GM19043 (cell line): ENCODE results near the gene LRPAP1.
"Not testable (repeated sequence)": the region's sequence is repeated elsewhere in the genome, so short reads cannot be mapped to it uniquely, and the experiment has no call there.

Source experiments
- ATAC-seq: cut with Tn5 transposase; IDR thresholded peaks from one replicate; pipeline ENCODE4 v1.9.1; 2021; ENCODE audit warnings: low read depth; ENCODE audit not compliant: unreplicated experiment

LRPAP1 gene

DNA sequence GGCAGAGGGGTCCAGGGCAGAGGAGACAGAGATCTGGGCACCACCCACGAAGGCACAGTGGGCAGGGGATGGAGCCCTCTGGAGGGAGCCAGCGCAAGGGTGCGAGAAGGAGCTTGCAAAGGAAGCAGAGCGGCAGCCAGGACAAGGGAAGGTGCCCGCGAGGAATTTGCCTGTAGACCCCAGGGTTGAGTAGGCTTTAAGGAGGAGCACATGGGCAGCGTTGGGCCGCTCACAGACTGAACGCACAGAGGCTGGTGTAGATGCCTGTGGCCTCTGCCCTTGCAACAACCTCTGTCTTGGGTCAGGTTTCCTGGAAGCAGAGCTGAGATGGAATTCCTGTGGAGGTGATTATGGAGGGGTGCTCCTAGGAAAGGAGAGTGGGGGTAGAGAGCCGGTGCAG is 3.6 kb upstream of the LRPAP1 start:
- not testable (repeated sequence) for ATAC-seq

DNA sequence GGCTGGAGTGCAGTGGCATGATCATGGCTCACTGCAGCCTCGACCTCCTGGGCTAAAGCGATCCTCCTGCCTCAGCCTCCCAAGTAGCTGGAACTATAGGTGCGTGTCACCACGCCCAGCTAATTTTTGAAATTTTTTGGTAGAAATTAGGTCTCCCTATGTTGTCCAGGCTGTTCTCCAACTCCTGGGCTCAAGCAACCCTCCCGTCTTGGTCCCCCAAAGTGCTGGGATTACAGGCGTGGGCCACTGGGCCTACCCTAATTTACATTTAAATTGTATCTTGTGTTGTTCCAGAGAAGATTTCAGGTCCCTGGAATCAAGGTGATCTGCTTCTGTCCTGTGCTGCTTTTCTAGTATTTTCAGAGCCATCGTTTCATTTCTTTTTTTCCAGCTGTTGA is 1.2 kb upstream of the LRPAP1 start:
- ATAC-seq, result no peak

DNA sequence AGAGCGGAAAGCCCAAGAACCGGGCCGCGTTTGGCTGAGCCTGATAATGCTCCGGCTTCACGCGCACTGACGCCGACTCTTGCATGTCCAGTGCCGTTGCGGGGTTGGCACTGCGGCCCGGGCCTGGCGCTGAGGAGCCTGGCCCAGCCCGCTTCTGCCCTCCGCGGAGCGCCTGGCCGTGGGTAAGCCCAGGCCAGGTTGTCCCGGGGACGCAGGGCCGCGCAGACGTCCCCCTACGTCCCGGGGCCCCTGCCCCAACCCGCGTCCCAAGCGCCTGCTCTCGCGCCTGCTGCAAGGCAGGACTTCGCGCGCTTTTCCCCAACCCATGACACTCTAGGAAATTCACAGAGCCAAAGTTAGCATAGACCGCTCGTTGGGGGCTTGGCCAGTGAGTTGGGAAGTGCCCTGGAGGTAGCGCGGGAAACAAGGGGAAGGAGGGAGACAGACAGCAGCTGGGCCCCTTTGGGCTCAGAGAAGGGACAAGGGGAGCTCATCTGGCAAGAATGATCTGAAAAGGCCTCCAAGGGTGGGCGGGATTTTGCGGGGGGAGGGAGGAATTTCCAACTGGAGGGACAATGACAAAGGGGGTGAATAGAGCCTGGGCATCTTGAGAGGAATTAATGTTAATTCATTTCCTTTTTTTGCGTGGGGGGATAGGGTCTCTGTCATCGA is 665 bp upstream of the LRPAP1 start:
- no peak for ATAC-seq

DNA sequence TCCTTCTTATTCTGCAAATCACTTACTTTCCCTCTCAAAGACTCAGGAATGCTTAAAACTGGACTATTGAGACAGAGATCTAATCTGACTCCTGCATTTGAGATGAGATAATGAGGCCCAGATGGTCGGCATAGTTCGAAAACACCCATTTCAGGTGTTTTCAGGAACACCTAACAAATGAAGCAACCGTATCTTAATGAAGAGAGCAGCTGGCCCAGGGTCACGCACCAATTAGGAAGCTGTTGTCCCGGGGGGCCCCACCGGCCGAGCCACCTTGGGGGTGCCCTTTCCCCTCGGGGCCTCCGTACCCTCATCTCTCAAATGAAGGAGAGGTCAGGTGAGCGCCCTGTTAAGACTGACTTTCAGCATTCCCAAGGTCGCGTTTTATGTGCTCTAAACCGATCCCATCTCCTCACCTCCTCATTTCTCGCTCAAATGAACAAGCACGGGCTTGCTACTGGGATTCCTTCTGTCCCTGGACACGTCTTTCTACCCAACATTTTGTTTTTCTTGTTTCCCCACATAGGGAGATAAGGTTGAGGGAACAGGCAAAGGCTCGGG is 824 bp downstream of the LRPAP1 start:
- no peak for ATAC-seq

DNA sequence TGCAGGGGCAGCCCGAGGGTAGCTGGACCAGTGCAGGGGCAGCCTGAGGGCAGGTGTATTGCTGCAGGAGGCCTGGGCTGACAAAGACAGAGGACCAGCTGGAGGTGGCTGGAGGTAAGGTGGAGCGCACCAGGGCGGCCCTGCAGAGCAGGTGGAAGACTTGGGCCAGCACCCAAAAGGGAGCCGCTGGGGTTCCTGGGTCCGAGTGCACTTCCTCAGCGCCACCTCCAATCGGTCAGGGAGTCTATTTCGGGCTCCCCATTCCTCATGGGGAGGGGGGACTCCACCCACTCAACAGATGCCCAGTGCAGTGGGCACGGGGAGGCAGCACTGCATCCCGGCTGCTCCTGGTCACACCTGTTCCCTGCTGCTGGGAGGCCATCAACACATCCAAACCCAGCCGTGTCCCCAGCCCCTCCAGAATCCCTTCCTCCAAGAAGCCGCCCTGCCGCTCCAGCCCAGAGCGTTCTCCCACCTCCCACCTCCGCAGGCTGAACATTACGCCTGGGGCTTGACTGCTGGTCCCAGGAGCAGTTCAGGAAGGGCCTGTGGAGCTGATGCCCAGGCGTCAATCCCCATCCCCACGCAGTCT is 1.5 kb downstream of the LRPAP1 start:
- no peak for ATAC-seq

DNA sequence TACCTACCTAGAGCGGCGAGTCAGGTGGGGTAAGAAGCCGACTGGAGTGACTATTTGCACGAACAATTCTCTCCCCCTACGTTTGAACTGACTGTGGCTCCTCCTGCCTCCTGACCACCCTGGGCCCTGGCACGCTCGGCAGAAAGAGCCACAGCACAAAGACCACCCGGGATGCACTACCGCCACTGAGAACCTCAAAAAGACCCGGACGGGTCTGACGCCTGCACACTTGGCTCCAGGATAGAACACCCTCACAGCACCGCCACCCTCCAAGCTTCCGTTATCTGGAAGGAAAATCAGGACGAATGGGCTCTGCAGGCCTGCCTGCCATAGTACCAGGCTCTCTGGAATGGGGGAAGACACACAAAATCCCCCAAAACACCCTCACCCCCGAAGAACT is 2.2 kb downstream of the LRPAP1 start:
- no peak for ATAC-seq

GRCh38 chr4:3529363-3529762 is 2.9 kb downstream of the LRPAP1 start:
- no peak for ATAC-seq

DNA sequence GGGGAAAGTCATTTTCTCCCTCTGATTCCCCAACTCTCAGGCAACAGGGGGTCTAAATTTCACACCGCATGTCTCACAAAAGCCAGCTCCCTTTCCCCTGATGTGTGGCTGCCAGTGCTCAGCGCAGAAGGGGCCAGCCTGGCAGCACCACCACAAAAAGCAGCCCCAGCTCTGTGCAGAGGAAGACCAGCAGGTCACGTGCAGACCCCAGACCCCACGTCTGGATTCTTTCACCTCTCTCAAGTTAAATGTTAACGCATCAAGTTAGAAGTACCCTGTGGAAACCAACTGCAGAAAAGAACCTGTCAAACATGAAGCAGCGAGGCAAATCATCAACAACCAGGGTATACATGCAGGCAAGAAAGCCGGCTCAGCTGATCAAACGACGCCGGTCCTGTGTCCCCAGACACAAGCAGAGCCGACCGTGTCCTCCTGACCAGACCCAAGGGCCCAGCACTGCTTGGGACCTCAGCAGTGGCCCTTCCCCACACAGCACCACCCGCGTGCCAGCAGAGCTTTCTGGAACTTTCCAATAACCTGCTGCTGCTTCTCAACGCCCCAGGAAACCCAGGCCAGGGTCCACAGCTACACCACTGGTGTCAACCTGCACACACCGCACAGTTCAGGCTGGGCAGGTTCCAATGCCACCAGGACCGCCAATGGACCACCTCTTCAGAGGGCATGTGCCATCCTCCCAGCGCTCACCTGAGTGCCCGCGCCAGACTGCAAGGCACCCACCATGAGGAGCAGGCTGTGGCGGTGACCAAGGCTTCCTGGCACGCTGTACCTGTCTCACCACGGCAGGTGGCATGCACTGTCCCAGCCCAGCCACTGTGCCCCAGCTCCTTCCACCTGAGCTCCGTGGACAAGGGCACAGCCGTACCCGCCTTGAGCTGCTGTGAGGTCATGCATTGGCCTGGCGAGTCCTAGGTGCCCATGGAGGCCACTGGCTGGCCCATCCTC is 4.0 kb downstream of the LRPAP1 start:
- ATAC-seq, result no peak

DNA sequence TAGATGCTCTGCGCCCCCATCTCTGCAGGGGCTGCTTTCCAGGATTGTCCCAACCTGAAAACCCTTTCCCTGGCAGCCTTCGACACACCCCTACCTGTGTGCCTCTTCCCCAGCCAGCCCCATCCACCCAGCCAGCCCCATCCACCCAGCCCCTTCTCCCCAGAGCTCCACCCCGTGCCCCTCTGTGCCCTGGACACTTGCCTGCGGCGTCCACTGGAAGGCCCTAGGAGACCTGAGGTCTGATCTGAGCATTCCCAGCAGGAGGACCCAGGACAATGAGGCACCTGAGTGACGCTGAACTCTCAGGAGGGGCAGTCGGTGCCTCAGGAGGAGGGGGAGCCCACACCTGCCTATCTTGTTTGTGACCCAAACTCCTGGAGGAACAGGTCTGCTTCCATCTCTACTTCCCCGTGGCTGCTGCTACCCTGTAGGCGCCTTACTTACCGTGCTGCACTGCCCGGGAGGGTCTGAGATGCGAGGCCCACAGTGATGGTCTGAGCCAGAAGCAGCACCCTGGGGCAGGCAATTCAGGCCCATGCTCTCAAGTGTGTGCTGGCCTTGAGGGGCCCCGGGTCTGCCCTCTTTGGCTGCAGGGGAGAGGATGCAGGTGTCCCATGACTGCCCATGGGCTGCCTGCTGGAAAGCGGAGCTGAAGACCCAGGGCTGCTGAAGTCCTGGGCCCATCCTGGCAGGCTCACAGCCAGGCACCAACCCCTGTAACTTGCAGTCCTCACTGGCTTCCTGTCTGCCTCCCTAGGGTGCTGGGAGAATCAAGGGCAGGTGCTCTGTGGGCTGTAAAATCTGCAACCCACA is 4.9 kb downstream of the LRPAP1 start:
- no peak for ATAC-seq

- no peak for ATAC-seq
Measured at GRCh38 chr4:3526456-3526855, 5.8 kb downstream of the LRPAP1 start.

DNA sequence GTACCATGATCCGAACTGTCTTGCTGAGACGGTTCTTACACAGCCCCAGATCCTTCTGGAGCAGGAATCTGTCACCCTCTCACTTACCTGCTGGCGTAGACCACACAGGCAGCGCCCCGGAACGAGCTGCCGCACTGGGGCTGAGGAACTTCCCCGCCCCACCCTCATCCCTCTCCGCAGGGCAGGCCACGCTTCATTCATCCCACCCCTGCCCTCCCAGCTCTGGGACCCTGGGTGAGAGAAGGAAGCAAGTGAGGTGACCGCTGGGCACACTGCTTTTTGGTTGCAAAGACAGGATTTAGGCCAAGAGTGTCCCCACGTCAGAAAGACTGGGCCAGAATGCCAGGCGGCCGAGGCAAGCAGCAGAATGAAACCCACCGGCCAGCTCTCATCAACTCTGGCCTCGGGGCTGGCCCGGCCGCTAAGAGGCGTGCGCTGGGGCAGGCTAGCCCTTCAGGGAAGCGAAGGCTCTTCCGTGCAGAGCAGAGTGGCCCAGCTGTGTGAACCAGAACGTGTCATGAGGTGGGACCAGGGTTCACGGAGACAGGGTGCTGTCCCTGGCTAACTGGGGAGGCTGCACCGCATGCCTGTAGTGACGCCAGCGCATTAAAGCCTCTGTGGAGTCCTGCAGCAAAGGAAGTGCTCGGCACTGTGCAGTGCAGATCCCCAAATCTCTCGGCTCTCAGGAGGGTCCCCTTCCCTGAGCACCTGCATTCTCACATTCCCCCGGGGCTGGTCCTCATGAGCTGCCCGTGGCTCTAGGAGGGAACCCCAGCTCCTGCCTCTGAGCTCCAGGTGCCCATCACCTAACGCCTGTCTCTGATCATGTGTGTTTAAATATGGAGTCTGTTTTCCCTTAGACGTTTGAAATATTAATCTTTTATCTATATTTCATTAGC is 6.4 kb downstream of the LRPAP1 start:
- ATAC-seq, result no peak

DNA sequence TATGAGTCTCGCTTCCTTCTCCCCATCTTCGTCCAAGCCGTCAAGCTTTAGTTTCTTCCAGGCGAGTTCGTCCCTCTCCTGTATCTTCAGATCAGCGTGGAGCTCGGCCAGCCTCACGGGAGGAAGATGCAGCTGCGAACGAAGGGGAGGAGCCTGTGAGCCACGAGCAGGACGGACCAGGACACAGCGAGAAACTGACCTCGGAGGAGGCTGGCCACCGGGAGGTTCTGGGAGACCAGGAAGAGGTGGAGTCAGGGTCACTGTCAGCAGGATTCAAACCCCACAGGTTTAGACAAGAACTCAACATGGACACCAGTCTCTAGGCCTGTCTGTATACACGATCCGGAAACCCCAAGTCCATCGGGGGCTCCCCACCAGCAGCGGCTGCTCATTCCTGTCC is 7.3 kb downstream of the LRPAP1 start:
- ATAC-seq, result no peak

GRCh38 chr4:3524349-3524748 is 7.9 kb downstream of the LRPAP1 start:
- no peak for ATAC-seq

- no peak for ATAC-seq
Measured at GRCh38 chr4:3523628-3524221, 8.5 kb downstream of the LRPAP1 start.

DNA sequence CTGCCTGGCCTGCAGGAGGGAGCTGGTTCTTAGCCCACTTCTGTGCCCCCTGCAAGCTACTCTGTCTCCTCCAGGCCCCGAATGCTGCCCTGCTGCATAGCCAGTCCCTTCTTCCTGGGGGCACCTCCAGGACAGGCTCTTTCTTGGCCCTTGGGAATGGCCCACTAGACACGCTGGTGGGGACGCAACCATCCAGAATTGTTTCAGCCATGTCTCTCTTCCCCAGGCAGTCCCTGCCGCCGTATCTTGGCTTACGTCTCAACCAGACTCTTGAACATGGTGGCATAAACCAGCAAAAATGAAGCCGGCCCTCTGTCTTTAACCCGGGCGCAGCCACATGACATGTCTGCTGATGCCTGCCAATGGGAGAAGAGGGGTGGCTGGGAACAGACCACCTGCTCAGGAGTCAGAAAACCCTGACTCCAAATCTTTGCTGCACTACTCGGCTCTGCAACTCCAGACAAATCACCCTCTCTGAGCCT is 9.0 kb downstream of the LRPAP1 start:
- no peak for ATAC-seq

- ATAC-seq, result no peak
Measured at GRCh38 chr4:3522651-3523050, 9.6 kb downstream of the LRPAP1 start.

GRCh38 chr4:3522326-3522640 is 9.9 kb downstream of the LRPAP1 start:
- no peak for ATAC-seq

DNA sequence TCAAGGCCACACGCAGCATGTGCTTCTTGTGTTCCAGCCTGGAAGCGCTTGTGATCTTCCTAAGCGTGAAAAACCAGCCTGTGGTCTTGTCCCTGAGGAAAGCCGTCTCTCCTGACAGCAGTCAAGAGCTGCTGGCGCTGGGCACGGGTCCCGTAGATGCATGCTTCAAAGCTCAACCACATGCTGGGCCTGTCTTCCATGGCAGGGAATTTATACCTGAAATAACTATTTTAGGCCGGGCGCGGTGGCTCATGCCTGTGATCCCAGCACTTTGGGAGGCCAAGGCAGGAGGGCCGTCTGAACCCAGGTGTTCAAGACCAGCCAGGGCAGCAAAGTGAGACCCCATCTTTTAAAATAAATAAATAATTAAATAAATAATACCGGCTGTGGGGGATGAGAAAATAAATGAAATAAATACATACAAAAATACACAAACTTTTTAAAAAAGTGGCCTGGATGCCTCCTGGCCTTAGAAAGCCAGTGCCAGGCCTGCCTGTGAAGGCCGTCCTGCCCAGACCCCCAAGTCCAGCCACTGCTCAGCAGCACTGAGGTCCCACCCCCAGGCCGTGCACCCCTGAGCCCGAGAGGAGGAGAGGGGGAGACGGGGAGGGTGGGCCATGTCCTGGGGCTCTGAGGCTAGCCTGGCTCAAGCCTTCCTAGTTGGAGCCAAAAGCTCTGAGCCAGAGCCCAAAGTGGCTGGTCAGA is 10.4 kb downstream of the LRPAP1 start:
- ATAC-seq, result no peak
